ENCODE data around the gene MPV17L. TPM values are rescaled to one million over a fixed set of nuclear protein-coding genes. Genes with fewer than 3 reads are reported as not detected.

The MPV17L gene
- total RNA-seq, 1 donor from 2014 or later: 7.6 TPM

GRCh38 chr16:15459791-15460190 is 64.2 kb downstream of the MPV17L start:
- peaks cover 6% of the 10 kb centered on the region for H3K4me1 Mint-ChIP-seq (ENCODE audit: unreplicated experiment)
- no peak for DNase-seq (ENCODE audit: extremely low spot score, unreplicated experiment)
- H3K27ac Mint-ChIP-seq: no peak overlapping the region
- H3K4me3 Mint-ChIP-seq: no peak overlapping the region
- no peaks in the 10 kb centered on the region for H3K36me3 Mint-ChIP-seq
- H3K27me3 Mint-ChIP-seq: peaks cover 3% of the 10 kb centered on the region
- no peaks in the 10 kb centered on the region for H3K9me3 Mint-ChIP-seq
- TF ChIP-seq CTCF (conservative IDR thresholded peaks at IDR 0.05): no peak

- Mint-ChIP-seq H3K36me3 (no peaks in the 10 kb centered on the region), H3K27ac (no peak overlapping the region), H3K27me3 (peaks cover 3% of the 10 kb centered on the region), H3K4me3 (no peak overlapping the region), H3K4me1 (ENCODE audit: unreplicated experiment) (peaks cover 4% of the 10 kb centered on the region), H3K9me3 (no peaks in the 10 kb centered on the region)
- peak; percentile 2 for DNase-seq (ENCODE audit: extremely low spot score, unreplicated experiment)
- peak; percentile 5 for TF ChIP-seq CTCF (conservative IDR thresholded peaks at IDR 0.05)
Observed at GRCh38 chr16:15460601-15461000, 65.0 kb downstream of the MPV17L start.

GRCh38 chr16:15461376-15461775 is 65.8 kb downstream of the MPV17L start:
- H3K27me3 Mint-ChIP-seq: peaks cover 3% of the 10 kb centered on the region

More at GRCh38 chr16:15461376-15461775, 65.8 kb downstream of the MPV17L start:
- TF ChIP-seq CTCF (conservative IDR thresholded peaks at IDR 0.05): no peak
- Mint-ChIP-seq H3K4me1 (ENCODE audit: unreplicated experiment) (peaks cover 7% of the 10 kb centered on the region), H3K9me3 (peaks cover 5% of the 10 kb centered on the region), H3K36me3 (peaks cover 5% of the 10 kb centered on the region), H3K4me3 (no peak overlapping the region), H3K27ac (no peak overlapping the region)
- DNase-seq (ENCODE audit: extremely low spot score, unreplicated experiment): no peak

Other genes with a start within 250 kb of the MPV17L start
- gene NPIPA5, start 17.5 kb upstream of the MPV17L start, total RNA-seq (ENCODE audit: low replicate concordance): 2.8 and 5.0 TPM in 2 replicates
- 5.2 and 26.4 TPM in 2 replicates for gene BMERB1, start 38.8 kb downstream of the MPV17L start, total RNA-seq (ENCODE audit: low replicate concordance)
- gene MARF1, start 247.4 kb downstream of the MPV17L start, total RNA-seq (ENCODE audit: low replicate concordance): 54.6 and 75.4 TPM in 2 replicates

Measured in type B pancreatic cell (in vitro differentiated cells).